ENCODE data around the gene TBCCD1. TPM values are rescaled to one million over a fixed set of nuclear protein-coding genes. Genes with fewer than 3 reads are reported as not detected.
"Not testable (repeated sequence)": the region's sequence is repeated elsewhere in the genome, so short reads cannot be mapped to it uniquely, and the experiment has no call there.

Gene TBCCD1
- total RNA-seq, 1 donor from 2014 or later, result 13.0 TPM

DNA sequence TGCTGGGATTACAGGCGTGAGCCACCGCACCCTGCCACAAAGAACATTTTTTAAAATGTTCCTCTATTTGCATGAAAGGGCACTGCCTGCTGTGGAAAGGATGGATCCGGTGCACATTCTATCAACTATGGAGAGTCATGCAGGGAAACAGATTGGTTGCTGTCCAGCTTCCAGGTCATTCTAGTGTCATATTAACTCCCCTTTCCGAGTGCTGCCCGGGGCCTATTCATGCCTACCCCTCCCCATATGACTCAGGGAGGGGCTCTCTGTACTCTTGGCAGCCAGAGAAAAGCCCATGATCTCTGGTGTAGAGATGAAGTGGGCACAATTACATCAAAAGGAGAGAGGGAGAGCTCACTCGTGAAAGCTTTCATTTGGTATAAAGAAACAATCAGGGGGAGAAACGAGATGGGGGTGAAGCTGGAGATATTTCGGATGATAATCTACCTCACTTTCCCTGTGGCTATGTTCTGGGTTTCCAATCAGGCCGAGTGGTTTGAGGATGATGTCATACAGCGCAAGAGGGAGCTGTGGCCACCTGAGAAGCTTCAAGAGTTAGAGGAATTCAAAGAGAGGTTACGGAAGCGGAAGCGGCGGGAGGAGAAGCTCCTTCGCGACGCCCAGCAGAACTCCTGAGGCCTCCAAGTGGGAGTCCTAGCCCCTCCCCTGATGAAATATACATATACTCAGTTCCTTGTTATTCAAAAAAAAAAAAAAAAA is 29.6 kb upstream of the TBCCD1 start:
- DNase-seq (ENCODE audit: low read depth), result no peak

GRCh38 chr3:186594591-186595113 is 27.5 kb upstream of the TBCCD1 start:
- DNase-seq (ENCODE audit: low read depth), result no peak

- no peak for DNase-seq (ENCODE audit: low read depth)
Measured at GRCh38 chr3:186593862-186594261, 26.7 kb upstream of the TBCCD1 start.

- DNase-seq (ENCODE audit: low read depth), result no peak
Measured at GRCh38 chr3:186592682-186593081, 25.5 kb upstream of the TBCCD1 start.

DNA sequence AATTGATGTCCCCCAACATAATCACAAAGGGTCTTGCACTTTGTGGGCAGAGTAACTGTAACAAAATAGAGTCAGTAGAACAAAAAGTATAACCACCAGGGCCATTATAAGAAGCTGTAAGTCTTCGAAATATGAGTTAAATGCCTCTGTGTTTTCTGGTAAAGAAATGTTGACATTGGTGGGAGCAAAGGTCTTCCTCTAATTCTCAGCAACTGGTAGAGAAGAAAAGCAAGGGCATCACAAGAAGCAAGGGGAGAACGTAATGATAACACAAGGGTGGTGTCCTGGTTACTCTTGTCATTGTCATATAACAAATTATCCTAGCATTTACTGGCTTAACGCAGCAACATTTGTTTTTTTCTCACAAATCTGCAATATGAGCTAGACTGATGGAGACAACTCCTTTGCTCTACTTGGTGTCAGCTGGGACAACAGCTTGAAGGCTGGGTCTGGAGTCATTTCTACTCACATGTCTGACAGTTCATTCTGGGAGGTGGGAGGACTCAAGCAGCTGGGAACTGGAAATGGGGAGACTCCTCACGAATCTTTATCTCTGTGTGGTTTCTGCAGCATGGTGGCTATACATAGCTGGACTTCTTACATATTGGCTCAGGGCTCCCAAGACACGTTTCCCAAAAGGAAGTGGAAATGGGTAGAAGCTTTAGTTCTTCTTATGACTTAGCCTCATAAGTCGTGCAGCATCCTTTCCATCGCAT is 23.6 kb upstream of the TBCCD1 start:
- no peak for DNase-seq (ENCODE audit: low read depth)

- no peak for DNase-seq (ENCODE audit: low read depth)
Measured at GRCh38 chr3:186589856-186590579, 22.9 kb upstream of the TBCCD1 start.

DNA sequence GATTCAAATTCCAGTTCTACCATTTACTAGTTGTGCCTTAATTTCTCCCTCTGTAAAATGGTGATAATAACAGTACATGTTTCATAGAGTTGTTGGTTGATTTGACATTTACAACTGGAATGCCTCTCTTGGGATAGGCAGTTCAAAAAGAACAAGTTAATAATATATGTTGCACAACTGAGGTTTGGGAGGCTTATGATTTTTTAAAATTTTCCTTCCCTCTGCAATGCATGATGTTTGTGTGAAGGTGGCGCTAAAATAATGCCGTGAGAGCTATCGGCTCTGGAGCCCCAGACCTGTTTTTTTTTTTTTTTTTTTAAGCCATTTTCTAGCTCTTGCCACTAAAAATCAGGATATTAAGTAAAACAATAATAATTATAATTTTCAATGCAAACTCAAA is 22.0 kb upstream of the TBCCD1 start:
- no peak for DNase-seq (ENCODE audit: low read depth)

- no peak for DNase-seq (ENCODE audit: low read depth)
Measured at GRCh38 chr3:186588632-186589031, 21.5 kb upstream of the TBCCD1 start.

DNA sequence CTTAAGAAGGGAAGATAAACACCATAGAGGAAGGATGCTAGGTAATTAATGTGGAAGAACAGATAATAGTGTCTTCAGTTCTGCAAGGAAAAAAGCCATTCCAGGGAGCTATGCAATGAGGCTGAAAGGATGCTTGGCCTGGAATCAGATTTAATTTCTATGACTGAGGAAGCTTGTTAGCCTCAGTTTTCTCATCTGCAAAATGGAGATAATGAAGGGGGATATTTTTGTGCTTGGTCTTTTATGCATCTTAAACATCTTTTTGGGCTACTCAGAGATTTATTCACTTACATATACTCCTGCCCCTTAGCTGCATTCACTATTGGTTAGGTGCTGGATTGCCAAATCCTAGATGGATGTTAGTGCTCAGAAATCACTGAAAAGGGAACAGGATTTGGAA is 20.0 kb upstream of the TBCCD1 start:
- DNase-seq (ENCODE audit: low read depth), result no peak

DNA sequence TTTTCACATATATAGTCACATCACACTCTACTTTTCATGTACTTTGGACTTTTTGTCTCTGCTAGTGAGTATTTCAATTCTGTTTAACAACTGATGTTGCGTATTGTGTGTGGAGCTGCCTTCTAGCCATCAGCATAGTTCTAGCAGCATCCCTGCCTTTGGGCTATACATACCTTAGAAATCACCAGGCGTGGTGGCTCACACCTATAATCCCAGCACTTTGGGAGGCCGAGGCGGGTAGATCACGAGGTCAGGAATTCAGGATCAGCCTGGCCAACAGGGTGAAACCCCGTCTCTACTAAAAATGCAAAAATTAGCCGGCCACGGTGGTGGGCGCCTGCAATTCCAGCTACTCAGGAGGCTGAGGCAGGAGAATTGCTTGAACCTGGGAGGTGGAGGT is 19.1 kb upstream of the TBCCD1 start:
- DNase-seq (ENCODE audit: low read depth), result not testable (repeated sequence)

DNA sequence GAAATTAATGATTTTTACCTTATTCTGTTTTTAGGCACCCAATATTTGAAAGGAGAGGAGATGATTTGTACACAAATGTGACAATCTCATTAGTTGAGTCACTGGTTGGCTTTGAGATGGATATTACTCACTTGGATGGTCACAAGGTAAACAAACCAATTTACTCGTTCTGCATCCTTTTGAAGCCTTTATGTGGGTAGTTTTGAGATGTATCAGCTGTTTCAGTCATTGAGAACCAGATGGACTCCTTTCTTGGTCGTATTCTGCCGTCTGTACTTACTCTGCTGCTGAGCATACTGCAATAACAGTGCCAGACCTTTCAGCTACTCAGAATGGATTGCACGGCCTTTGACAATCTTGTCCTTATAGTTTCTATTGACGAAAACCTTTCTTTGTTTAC is 16.7 kb upstream of the TBCCD1 start:
- DNase-seq (ENCODE audit: low read depth), result no peak

DNA sequence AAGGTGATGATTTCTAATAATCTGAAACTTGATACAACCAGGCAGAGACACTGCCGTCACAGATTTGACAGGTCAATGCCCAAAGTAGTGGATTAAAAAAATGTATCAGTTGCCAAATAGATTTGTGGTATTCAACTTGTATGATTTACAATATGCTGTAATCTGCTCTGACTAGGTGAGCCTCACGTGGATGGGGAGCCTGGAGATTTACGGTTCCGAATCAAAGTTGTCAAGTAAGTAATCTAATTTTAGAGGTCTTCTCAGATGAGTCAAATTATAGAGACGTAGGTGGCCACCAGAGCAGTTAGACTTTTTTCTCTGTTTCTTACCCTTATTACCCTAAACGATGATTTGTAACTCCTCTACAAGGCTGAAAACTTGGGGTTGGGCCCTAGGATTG is 15.4 kb upstream of the TBCCD1 start:
- no peak for DNase-seq (ENCODE audit: low read depth)

- no peak for DNase-seq (ENCODE audit: low read depth)
Measured at GRCh38 chr3:186580785-186581184, 13.6 kb upstream of the TBCCD1 start.

- no peak for DNase-seq (ENCODE audit: low read depth)
Measured at GRCh38 chr3:186577521-186577920, 10.4 kb upstream of the TBCCD1 start.

DNA sequence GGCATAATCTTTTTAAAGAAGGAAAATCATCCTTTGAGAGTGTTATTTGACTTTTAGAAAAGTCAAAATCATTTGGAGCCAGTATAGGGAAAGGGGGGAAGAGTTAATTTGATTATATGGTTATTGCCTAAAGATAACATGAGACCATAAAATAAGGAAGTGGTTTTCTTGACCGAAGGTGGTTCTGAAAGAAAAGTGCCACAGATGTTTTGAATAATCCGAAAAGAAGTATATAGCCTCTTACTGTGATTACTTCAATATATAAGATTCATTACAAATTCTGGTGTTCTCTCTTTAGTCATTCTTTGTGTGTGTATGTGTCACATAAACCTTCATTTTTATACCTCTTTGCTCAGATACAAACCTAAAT is 4.5 kb upstream of the TBCCD1 start:
- DNase-seq (ENCODE audit: low read depth), result no peak

- DNase-seq (ENCODE audit: low read depth), result no peak
Measured at GRCh38 chr3:186570941-186571643, 4.0 kb upstream of the TBCCD1 start.

GRCh38 chr3:186570096-186570940 is 3.2 kb upstream of the TBCCD1 start, which contains the start of gene DNAJB11:
DNAJB11 (plus strand) TSS chr3:186570720; CDS start chr3:186570898, 178 bp downstream.
- peak; percentile 100 for DNase-seq (ENCODE audit: low read depth)

- DNase-seq (ENCODE audit: low read depth), result no peak
Measured at GRCh38 chr3:186569779-186570095, 2.6 kb upstream of the TBCCD1 start.

GRCh38 chr3:186569361-186569760 is 2.2 kb upstream of the TBCCD1 start:
- not testable (repeated sequence) for DNase-seq (ENCODE audit: low read depth)

- no peak for DNase-seq (ENCODE audit: low read depth)
Measured at GRCh38 chr3:186566772-186567071, 417 bp downstream of the TBCCD1 start.

- no peak for DNase-seq (ENCODE audit: low read depth)
Measured at GRCh38 chr3:186564586-186564985, 2.6 kb downstream of the TBCCD1 start.
